Measurements from ENCODE around the gene SHISAL1.
"Not testable (repeated sequence)": the region's sequence is repeated elsewhere in the genome, so short reads cannot be mapped to it uniquely, and the experiment has no call there.

The SHISAL1 gene

DNA sequence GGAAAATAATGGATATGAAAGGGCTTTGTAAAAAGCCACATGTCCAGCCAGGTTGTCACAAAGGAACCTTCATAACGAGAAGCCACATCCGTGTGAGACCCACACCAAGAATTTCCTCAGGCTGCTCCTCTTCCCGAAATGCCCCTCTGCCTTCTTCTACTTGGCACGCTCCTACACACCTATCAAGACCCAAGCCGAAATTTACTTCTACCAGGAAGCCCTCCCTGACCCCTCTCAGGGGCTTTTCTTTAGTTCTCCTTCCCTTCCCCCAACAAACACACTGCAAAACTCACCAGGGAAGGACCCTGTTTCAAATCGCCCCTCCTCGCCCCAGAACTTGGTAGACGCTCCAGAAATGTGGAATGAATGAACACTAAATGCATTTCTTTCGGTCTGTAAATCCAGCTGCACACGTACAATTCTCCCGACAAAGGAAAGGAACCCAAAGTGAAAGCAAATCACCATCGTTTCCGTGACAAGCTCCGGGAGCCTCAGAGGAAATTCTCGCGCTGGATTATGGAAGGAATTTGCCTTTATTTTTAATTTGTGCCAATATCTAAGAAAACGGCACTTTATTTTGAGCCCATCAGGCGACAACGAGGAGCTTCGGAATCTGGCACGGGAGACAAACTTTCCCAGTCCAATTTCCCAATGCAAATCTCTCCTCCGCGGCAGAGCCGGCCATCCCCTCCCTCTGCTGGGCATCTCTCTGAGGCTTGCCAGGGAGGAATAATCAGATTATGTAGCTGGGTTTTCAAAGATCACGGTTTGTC is 13.2 kb upstream of the SHISAL1 start:
- no peak for ATAC-seq

GRCh38 chr22:44323140-44323790 is 10.5 kb upstream of the SHISAL1 start:
- ATAC-seq = not testable (repeated sequence)

GRCh38 chr22:44319685-44320084 is 6.9 kb upstream of the SHISAL1 start:
- ATAC-seq = no peak

DNA sequence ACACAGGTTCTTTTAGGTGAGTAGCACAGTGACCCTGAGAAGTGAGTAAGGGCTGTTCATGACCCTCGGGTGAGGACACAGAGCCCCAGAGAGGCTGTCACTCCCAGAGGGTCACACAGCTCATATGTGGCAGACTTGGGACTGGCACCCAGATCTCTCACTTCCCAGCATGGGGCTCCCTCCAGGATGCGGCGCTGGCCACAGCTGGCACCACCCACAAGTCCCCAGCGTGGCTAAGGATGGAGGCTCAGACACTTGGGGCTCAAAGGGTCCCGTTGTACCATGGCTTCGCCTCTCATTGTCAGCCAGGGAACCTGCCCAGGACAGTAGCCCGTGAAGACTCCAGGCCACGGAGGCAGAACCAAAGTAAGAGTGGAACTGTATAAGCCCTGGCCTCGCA is 6.0 kb upstream of the SHISAL1 start:
- peak in 1 of 2 donors; percentile 10 for ATAC-seq

GRCh38 chr22:44317886-44318637 is 5.3 kb upstream of the SHISAL1 start:
- ATAC-seq = no peak

GRCh38 chr22:44317123-44317444 is 4.3 kb upstream of the SHISAL1 start:
- ATAC-seq = no peak

DNA sequence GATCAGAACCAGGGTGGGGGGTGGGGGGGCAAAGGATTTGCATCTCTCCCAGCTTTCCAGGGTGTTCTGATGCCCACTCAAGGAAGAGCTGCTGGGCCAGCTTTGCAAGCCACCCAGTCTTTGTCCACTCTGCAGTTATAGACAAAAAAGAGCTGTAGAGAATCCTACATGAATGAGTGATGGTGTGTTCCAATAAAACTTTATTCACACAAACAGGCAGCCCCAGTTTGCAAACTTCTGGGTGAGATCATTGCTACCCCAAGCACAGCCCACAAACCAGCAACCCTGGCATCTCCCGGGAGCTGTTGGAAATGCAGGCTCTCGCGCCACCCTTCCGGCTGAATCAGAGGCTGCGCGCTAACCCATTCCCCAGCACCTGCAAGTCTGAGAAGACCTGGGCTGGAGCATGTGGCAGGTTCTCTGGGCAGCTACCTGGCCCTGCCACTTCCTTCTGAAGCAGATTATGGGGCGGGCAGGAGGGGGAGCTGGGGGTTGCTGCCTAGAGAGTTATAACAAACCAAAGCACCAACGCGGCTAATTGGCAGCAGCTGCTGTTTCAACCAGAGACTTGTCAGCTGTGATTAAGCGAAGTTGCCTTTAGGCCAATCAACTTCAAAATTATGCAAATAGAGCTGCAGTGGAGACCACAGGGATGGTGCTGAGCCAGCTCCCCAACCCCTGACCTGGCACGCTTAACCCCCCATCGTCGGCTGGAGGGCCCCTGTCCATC is 3.8 kb upstream of the SHISAL1 start:
- no peak for ATAC-seq

GRCh38 chr22:44314425-44315067 is 1.8 kb upstream of the SHISAL1 start:
- no peak for ATAC-seq

DNA sequence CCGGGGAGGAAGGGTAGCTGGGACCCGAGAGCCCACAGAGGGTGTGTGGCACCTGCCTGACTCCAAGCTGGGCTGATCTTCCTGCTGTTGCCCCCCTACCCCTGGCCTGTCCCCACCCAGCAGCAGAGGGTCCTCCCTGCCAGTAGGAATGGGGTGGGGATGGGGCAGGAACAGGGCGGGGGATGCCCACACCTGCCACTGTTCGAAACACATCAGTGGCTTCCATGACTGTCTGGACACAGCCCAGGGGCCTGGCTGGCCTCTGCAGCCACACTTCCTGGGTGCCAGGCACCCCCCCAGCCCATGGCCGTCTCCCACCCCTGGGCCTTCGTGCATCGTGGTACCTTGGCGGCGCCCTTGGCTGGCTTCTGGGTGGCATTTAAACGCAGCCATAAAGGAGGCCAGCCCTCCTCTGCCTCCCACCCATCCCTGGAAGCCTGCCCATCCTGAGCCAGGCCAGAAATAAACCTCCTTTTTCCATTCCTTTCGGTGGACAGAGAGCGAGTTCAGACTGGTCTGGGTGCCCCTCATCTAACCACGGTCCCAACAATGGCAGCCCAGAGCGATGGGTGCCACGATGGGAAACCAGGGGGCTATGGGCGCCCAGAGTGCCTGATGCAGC is 745 bp upstream of the SHISAL1 start:
- ATAC-seq = no peak

GRCh38 chr22:44311855-44312170 is 938 bp downstream of the SHISAL1 start:
- no peak for ATAC-seq

DNA sequence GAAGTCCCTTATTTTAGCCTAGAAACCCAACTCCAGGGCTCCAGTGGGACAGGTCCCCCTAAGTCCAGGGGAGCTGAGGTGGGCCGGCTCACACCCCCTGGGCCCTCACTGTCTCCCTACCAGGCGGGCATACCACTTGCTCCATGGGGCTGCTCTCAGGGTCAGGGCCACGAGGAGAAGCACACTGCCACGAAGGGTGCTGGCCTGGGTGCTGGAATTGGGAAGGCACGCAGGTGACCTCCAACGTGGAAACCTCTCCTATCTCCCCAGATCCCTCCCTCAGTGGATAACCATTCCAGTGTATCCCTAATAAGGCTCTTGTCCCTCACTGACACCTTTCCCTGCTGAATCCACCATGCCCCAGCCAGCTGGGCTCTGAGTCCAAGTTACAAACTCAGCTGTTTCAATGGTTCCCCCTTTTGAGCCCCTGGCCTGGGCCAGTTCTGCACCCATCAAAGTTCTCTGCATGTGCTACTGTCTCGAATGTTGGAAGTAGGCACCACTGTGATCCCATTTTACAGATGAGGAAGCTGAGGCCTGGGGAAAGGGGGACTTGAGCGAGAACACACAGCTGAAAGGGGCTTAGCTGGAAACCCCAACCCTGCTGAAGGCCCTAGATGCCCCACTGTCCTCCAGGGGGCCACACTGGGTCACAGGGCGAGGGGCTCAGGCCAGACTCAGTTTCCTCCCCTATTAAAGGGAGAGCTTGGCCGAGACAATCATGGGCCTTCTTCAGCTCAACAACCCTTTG is 1.5 kb downstream of the SHISAL1 start:
- no peak for ATAC-seq

GRCh38 chr22:44309647-44310046 is 3.1 kb downstream of the SHISAL1 start:
- no peak for ATAC-seq

DNA sequence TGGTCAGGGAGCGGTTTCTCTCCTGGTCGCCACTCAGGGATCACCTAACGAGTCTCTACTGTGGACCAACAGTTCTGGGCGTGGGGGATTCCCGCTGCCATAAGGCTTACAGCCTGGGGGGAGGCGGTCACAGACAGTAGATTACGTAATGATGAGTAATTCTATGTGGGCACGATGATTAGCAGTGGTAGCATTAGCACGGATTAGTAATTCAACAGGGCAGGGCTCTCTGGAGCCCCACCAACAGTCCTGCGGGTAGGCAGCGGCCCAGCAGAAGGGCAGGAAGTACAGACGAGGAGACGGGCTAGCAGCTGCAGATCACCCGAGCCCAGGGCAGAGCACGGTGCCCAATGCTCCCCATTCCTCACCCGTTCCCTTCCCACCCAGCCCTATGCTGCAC is 3.6 kb downstream of the SHISAL1 start:
- ATAC-seq = peak; percentile 55 to 73

DNA sequence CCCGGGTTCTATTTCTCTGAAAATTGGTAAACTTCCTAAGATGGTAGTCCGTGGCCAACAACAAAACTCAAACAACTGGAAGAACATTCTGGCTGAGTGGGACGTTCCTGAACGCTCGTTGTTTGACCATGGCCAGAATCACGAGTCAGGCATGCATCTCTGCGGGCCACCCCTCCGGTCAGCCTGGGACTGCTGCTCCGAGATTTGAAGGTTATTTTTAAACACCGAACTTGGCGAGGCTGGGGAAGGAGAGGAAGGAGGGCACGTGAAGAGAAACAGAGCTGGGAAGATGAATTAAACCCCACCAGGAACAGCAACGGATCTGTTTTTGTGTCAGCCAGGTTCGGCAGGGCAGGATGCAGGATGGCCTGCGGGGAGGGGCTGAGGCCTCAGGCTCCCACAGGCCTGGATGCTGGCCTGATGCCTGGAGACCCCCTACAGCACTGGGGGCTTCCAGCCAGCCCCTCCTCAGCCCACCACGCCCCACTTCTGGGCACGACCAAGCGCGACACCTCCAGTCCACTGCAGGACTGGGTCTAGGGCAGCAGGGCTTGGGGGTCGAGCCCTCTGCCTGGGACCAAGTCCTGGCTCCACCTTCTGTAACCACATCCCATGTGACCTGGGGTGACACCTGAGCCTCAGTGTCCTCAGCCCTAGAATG is 5.1 kb downstream of the SHISAL1 start:
- no peak for ATAC-seq

DNA sequence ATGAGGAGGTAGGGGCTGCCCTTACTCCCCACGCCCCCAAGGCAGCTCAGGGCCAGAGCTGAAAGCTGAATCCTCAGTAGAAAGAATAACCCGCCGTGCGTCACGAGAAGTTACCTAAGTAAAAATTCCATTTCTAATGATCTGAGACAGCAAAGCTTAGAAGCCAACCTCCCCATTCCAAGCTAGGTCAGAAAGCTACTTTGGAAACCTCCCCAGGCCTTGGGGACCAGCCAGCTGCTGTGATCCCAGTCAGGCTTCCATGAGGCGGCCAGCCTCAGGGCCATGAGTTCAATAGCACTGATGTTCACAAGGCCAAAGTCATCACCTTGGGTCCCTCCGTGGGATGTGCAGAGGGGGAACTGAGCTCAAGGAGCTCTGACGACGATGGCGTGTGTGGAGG is 6.9 kb downstream of the SHISAL1 start:
- ATAC-seq = no peak

DNA sequence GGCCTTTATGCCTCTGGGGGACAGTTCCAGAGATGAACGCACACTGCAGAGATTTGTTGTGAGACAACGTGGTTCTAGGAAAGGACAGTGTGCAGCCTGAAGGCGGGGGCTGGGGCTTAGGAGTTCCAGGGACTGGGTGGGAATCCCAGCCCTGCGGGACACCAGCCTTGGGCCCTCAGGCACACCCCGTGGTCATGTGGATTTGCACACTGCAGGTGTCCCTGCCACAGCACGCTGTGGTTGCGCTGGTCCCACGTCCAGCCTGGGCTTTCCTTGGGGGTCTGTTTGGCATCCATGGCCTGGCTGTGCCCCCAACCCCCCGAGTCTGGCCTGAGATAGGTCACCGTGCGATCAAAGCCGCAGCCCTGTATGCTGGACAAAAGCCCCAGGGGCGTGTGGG is 7.3 kb downstream of the SHISAL1 start:
- ATAC-seq = no peak

- ATAC-seq = no peak
These were observed 7.8 kb downstream of the SHISAL1 start for GRCh38 chr22:44304911-44305310.

GRCh38 chr22:44304354-44304753 is 8.4 kb downstream of the SHISAL1 start:
- ATAC-seq = no peak

DNA sequence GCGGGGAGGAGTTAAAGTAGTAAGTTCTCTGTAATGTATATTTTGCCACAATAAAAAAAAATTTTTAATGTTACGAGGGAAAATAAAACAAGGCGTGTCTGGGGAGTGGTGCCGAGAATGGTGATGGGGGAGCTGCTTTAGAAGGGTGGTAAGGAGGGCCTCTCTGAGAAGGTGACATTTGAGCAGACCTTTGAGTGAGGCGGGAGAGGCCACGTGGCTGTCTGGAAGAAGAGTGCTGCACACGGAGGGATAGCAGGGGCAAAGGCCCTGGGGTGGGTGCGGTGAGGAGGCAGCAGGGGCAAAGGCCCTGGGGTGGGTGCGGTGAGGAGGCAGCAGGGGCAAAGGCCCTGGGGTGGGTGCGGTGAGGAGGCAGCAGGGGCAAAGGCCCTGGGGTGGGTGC is 10.4 kb downstream of the SHISAL1 start:
- ATAC-seq = not testable (repeated sequence)

DNA sequence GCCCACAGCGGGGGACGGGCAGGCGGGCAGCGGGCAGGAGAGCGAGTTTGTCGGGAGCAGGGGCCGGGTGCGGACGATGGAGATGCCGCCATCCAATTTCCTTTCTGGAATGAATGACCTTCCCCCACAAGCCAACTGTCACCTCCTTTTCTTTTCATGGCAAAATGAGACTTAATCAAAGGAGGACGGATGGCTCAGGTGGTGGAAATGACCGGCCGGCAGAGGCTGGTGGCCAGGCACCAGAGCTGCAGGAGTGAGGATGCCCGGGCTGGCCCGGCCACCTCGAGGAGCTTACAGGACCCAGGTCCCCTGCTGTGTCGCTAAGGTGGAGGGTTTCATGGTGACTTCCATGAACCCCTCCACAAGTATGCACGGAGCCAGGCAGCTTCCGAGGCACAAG is 11.7 kb downstream of the SHISAL1 start:
- no peak for ATAC-seq

GRCh38 chr22:44299124-44299523 is 13.6 kb downstream of the SHISAL1 start:
- no peak for ATAC-seq

All from activated CD4-positive, CD25-positive, alpha-beta regulatory T cell treated with anti-CD3 and anti-CD28 coated beads, Interleukin-2, amount 50 U/mL, for 24 hours (primary cell).